H1 (cell line): Measurements from ENCODE around the gene IL1RAPL1. TPM values are rescaled to one million over a fixed set of nuclear protein-coding genes. Genes with fewer than 3 reads are reported as not detected.

ENCODE experiments used
- ATF3 ChIP-seq: IDR thresholded peaks from 2 replicates; pipeline ENCODE4 v1.6.1; 2011; ENCODE audit warnings: low read depth, mild to moderate bottlenecking, low read length; ENCODE audit not compliant: insufficient read depth
- EGR1 ChIP-seq: IDR thresholded peaks from 2 replicates; pipeline ENCODE4 v1.6.1; 2011; ENCODE audit warnings: low read depth, low read length, borderline replicate concordance
- KDM5A ChIP-seq: fragments of 200-600 bp; IDR thresholded peaks from 2 replicates; pipeline ENCODE4 v1.7.1; 2012; ENCODE audit warnings: mild to moderate bottlenecking, low read length, inconsistent platforms, mixed read lengths
- RNF2 ChIP-seq: fragments of 200-900, 300-1000 bp; sonication (generic); IDR thresholded peaks from 2 replicates; pipeline ENCODE4 v1.7.1; 2016; ENCODE audit warnings: borderline replicate concordance, low read depth, mild to moderate bottlenecking, antibody characterized with exemption, low read length; ENCODE audit not compliant: poor library complexity, severe bottlenecking; ENCODE audit errors: missing control alignments
- polyA plus RNA-seq, 7 experiments: library from polyadenylated mRNA; depleted of rRNA in 3 of 7; stranded (reverse) in 5 of 7; unstranded in 2 of 7; fragments of >200 nt in 5 of 7; fragments of 200-250 nt in 2 of 7; gene quantifications; 1 replicate in 5 of 7; 2 replicates in 1 of 7; 4 replicates in 1 of 7; pipeline versions ENCODE4 v1.2.1 to v1.2.3, GENCODE V29; 2011 to 2013; ENCODE audit warnings: missing spikeins in 2 of 7, mixed read lengths in 2 of 7
- total RNA-seq: library from RNA; stranded (reverse); fragmentation: NEBNext Ultra II Directional; extraction: Animal tissue kit (Norgen Biotek cat#: 25700); gene quantifications from 2 replicates; pipeline ENCODE4 v1.2.1, GENCODE V29; 2021

Gene IL1RAPL1
- total and polyA plus RNA-seq, 2 of the 8 experiments (the other 6 are each of a cell fraction or from before 2014, with no cell fraction given): 0.11 to 0.35 TPM

DNA sequence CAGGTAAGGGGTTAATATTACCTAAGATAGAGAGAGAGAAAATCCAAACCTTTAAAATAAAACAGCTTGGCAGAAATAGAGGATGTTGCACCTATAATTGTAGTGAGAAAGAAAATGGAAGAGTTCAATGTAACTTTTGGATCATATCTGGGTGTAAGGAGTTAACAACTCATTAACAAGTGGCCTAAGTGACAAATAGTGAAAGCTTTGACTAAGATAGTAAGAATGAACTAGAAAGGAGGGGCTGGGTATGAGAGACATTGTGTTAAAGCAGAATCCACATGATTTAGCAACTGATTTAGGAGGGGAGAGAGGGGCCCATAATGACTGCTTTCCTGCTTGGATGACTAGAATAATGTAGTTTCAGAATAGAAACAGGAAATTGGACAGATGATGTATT, 761.0 kb downstream of the IL1RAPL1 start (continued):
- TF ChIP-seq RNF2 (no peak), ATF3 (no peak), EGR1 (no peak), KDM5A (no peak)
